Mesothelial cell of epicardium (in vitro differentiated cells): ENCODE results near the gene GCAT. TPM values are rescaled to one million over a fixed set of nuclear protein-coding genes. Genes with fewer than 3 reads are reported as not detected.

ENCODE experiments used
- DNase-seq, 2 experiments: peaks; one replicate each; pipeline ENCODE4 v3.0.0; 2021; ENCODE audit warnings: low spot score in 2 of 2; ENCODE audit not compliant: unreplicated experiment in 2 of 2
- H3K27ac Mint-ChIP-seq: 2 replicates; pipeline ENCODE4 v1.8.0; 2021; ENCODE audit warnings: mixed read lengths
- H3K27me3 Mint-ChIP-seq: 2 replicates; pipeline ENCODE4 v1.8.0; 2021; ENCODE audit warnings: low read depth, mixed read lengths
- H3K36me3 Mint-ChIP-seq: 2 replicates; pipeline ENCODE4 v1.8.0; 2021; ENCODE audit warnings: mixed read lengths
- H3K4me1 Mint-ChIP-seq: 2 replicates; pipeline ENCODE4 v1.8.0; 2021; ENCODE audit warnings: mixed read lengths
- H3K4me3 Mint-ChIP-seq: 2 replicates; pipeline ENCODE4 v1.8.0; 2021; ENCODE audit warnings: mild to moderate bottlenecking, moderate library complexity, mixed read lengths
- H3K9me3 Mint-ChIP-seq: 2 replicates; pipeline ENCODE4 v1.8.0; 2021; ENCODE audit warnings: mixed read lengths
- total RNA-seq: library from RNA; stranded (reverse); gene quantifications from 3 replicates; pipeline ENCODE4 v1.2.1, GENCODE V29; 2021
- TF ChIP-seq, protein P1 (sequence below): fragments of 200-600 bp; sonication (generic); IDR thresholded peaks from one replicate; pipeline ENCODE4 v1.5.0; 2021; ENCODE audit warnings: antibody characterized with exemption; ENCODE audit not compliant: unreplicated experiment

Gene GCAT
- total RNA-seq, 1 donor from 2014 or later: 12.5 TPM

- H3K4me3 Mint-ChIP-seq: no peak overlapping the region
- TF ChIP-seq, protein P1, sequence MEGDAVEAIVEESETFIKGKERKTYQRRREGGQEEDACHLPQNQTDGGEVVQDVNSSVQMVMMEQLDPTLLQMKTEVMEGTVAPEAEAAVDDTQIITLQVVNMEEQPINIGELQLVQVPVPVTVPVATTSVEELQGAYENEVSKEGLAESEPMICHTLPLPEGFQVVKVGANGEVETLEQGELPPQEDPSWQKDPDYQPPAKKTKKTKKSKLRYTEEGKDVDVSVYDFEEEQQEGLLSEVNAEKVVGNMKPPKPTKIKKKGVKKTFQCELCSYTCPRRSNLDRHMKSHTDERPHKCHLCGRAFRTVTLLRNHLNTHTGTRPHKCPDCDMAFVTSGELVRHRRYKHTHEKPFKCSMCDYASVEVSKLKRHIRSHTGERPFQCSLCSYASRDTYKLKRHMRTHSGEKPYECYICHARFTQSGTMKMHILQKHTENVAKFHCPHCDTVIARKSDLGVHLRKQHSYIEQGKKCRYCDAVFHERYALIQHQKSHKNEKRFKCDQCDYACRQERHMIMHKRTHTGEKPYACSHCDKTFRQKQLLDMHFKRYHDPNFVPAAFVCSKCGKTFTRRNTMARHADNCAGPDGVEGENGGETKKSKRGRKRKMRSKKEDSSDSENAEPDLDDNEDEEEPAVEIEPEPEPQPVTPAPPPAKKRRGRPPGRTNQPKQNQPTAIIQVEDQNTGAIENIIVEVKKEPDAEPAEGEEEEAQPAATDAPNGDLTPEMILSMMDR: no peak
- DNase-seq: no peak
- peaks cover 14% of the 10 kb centered on the region for H3K4me1 Mint-ChIP-seq
- H3K27ac Mint-ChIP-seq: no peak overlapping the region
- H3K27me3 Mint-ChIP-seq: peaks cover 21% of the 10 kb centered on the region
- H3K36me3 Mint-ChIP-seq: peaks cover 4% of the 10 kb centered on the region
- no peaks in the 10 kb centered on the region for H3K9me3 Mint-ChIP-seq
These were observed 7.9 kb downstream of the GCAT start for GRCh38 chr22:37815593-37815992.

DNA sequence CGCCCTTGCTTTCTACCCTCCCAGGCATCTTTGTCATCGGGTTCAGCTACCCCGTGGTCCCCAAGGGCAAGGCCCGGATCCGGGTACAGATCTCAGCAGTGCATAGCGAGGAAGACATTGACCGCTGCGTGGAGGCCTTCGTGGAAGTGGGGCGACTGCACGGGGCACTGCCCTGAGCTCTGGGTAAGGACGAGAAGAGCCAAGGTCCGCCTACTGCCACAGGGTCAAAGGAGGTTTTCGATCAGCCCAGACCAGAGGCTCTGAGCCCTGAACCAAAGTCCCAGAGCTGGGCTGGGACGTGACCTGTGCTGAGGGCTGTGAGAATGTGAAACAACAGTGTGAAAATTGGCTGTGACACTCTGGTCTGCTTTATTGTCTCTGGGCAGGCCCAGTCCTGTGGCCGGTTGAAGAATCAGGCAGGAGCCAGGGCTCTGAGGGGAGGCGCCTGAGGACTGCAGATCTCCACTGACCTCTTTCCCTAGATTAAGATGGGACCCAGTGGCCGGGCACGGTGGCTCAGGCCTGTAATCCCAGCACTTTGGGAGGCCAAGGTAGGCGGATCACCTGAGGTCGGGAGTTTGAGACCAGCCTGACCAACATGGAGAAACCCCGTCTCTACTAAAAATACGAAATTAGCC lies 8.9 kb downstream of the GCAT start:
- Mint-ChIP-seq H3K4me3 (no peak overlapping the region), H3K9me3 (no peaks in the 10 kb centered on the region), H3K4me1 (peaks cover 14% of the 10 kb centered on the region), H3K27me3 (peaks cover 28% of the 10 kb centered on the region), H3K36me3 (peaks cover 4% of the 10 kb centered on the region), H3K27ac (no peak overlapping the region)
- TF ChIP-seq, protein P1: no peak
- no peak for DNase-seq

GRCh38 chr22:37817705-37818408 lies 10.1 kb downstream of the GCAT start:
- peaks cover 39% of the 10 kb centered on the region for H3K27me3 Mint-ChIP-seq
- H3K9me3 Mint-ChIP-seq: no peaks in the 10 kb centered on the region

DNA sequence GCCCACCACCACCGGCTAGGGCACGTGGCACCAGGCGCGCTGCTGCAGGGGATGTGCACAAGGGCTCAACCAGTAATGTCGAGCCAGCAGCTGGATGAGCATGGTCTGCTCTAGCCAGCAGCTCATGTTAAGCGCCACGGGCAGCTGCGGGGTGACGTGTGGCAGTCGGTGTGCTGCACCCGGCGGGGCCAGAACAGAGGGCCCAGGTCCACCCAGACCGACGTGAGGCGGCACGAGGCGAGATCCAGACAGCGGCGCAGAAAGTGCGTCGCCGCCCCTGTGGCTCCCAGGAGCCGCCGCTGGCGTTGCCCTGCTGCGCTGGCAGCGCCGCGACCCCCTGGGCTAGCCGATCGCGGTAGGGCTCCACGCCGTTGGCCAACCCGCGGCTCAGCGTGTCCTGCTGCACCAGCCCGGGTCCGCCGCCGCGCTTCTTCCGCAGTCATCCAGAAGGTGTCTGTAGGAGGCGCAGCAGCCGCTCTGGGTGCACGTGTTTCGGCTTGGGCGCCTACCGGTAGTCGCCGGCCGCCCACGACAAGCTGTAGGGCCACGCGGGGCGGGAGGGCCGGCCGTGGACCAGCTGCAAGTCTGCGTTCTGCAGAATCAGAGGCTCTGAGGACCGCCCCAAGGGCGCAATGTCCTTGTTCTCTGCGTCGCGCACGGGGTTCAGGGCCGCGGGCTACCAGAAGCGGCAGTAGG lies 10.8 kb downstream of the GCAT start:
- H3K9me3 Mint-ChIP-seq: no peaks in the 10 kb centered on the region
- H3K4me3 Mint-ChIP-seq: peak overlapping the region; percentile 72

More at GRCh38 chr22:37817705-37818408, 10.1 kb downstream of the GCAT start:
- DNase-seq: peak; percentile 74 to 95
- TF ChIP-seq, protein P1: peak; percentile 94
- peak overlapping the region; percentile 91 for H3K27ac Mint-ChIP-seq
- peak overlapping the region; percentile 72 for H3K4me3 Mint-ChIP-seq
- peaks cover 14% of the 10 kb centered on the region for H3K4me1 Mint-ChIP-seq
- peaks cover 3% of the 10 kb centered on the region for H3K36me3 Mint-ChIP-seq

GRCh38 chr22:37819105-37819433 lies 11.3 kb downstream of the GCAT start:
- Mint-ChIP-seq H3K36me3 (no peaks in the 10 kb centered on the region), H3K4me1 (peaks cover 14% of the 10 kb centered on the region), H3K27me3 (peaks cover 51% of the 10 kb centered on the region), H3K4me3 (peak overlapping the region; percentile 46), H3K9me3 (no peaks in the 10 kb centered on the region), H3K27ac (no peak overlapping the region)
- TF ChIP-seq, protein P1: no peak
- DNase-seq: no peak

More for the DNA sequence above, 10.8 kb downstream of the GCAT start:
- no peak overlapping the region for H3K27ac Mint-ChIP-seq
- peaks cover under 1% of the 10 kb centered on the region for H3K36me3 Mint-ChIP-seq
- DNase-seq: peak in 1 of 2 experiments; percentile 68
- H3K4me1 Mint-ChIP-seq: peaks cover 14% of the 10 kb centered on the region
- TF ChIP-seq, protein P1: no peak
- peaks cover 46% of the 10 kb centered on the region for H3K27me3 Mint-ChIP-seq
